T-helper 2 cell treated with Interferon-gamma antibody and Interleukin-4, amounts not matched to agents 5 μg/mL and 100 μg/mL, for 36 hours (primary cell): ENCODE data around the gene ZCCHC4.

Experiments used
- DNase-seq: peaks from one replicate; pipeline ENCODE4 v3.0.0; 2021; ENCODE audit warnings: low spot score
- H3K27ac Mint-ChIP-seq: one replicate; pipeline ENCODE4 v1.8.0; 2021; ENCODE audit warnings: mild to moderate bottlenecking, mixed read lengths
- H3K27me3 Mint-ChIP-seq: one replicate; pipeline ENCODE4 v1.8.0; 2021; ENCODE audit warnings: low read depth, mixed read lengths
- H3K36me3 Mint-ChIP-seq: one replicate; pipeline ENCODE4 v1.8.0; 2021; ENCODE audit warnings: low read depth, mixed read lengths
- H3K4me1 Mint-ChIP-seq: one replicate; pipeline ENCODE4 v1.8.0; 2021; ENCODE audit warnings: low read depth, mixed read lengths
- H3K4me3 Mint-ChIP-seq: one replicate; pipeline ENCODE4 v1.8.0; 2022; ENCODE audit warnings: mild to moderate bottlenecking, moderate library complexity, mixed read lengths
- H3K9me3 Mint-ChIP-seq: one replicate; pipeline ENCODE4 v1.8.0; 2021; ENCODE audit warnings: mixed read lengths

The ZCCHC4 gene, protein sequence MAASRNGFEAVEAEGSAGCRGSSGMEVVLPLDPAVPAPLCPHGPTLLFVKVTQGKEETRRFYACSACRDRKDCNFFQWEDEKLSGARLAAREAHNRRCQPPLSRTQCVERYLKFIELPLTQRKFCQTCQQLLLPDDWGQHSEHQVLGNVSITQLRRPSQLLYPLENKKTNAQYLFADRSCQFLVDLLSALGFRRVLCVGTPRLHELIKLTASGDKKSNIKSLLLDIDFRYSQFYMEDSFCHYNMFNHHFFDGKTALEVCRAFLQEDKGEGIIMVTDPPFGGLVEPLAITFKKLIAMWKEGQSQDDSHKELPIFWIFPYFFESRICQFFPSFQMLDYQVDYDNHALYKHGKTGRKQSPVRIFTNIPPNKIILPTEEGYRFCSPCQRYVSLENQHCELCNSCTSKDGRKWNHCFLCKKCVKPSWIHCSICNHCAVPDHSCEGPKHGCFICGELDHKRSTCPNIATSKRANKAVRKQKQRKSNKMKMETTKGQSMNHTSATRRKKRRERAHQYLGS

DNA sequence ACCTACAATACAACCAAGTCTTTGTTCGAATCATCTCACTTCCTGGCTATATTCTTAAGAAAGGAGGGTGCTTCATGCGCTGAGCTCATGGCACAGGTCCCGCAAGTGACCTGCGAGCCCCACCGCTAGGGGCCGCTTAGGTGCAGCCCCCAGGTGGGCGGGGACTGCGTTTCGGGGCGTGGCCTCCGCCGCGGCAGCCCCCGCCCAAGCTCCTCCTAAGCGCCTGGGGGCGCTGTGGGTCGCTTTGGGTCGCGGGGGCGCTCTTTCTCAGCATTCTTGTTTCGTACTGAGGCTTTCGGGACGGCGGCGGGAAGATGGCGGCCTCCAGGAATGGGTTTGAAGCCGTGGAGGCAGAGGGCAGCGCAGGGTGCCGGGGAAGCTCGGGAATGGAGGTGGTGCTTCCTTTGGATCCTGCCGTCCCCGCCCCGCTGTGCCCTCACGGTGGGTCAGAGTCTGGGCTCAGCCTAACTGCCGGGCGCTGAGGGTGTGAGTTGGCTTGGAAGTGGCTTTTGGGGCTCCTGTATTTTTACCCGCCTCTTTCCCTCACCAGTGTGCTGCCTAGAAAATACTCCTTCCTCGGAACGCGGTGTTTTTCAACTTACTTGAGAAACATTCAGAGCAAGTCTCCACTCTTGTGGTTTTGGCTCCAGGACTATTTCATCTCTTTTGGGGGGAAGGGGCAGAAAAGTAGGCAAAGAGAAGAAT is at the start of gene ZCCHC4:
TSS of gene ZCCHC4 (plus strand) at position 279 of the 705 bp plus-strand sequence. CDS start at position 315, 36 bp downstream.
- no peaks in the 10 kb centered on the region for H3K27me3 Mint-ChIP-seq
- peaks cover 8% of the 10 kb centered on the region for H3K36me3 Mint-ChIP-seq
- peaks cover 34% of the 10 kb centered on the region for H3K4me1 Mint-ChIP-seq
- no peaks in the 10 kb centered on the region for H3K9me3 Mint-ChIP-seq
- H3K4me3 Mint-ChIP-seq, result peak within 1 kb of the TSS; percentile 99
- H3K27ac Mint-ChIP-seq, result peak within 1 kb of the TSS; percentile 96
- DNase-seq, result peak; percentile 89

GRCh38 chr4:25271866-25272265 is 40.7 kb upstream of the ZCCHC4 start:
- no peak for DNase-seq
- Mint-ChIP-seq H3K36me3 (peaks cover 42% of the 10 kb centered on the region), H3K9me3 (no peaks in the 10 kb centered on the region), H3K27me3 (no peaks in the 10 kb centered on the region), H3K4me3 (no peak overlapping the region), H3K4me1 (no peaks in the 10 kb centered on the region), H3K27ac (no peak overlapping the region)

DNA sequence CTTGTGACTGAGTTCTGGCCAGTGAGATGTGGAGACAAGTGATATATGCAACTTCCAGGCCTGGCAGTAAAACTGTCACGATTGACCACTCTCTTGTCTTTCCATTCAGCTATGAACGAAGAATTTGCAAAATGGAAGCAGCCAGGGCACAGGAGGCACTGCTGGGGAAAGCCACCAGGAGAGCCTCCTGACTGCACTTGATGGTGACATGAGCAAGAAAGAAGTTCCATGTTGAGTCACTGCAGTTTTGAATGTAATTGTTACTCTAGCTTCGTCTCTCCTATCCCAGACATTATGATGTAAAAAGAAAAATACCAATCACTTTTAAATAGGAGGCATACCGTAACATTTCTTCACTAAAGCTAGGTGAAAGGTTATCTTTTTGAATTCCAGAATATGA is 32.4 kb upstream of the ZCCHC4 start:
- Mint-ChIP-seq H3K4me1 (no peaks in the 10 kb centered on the region), H3K36me3 (peaks cover 20% of the 10 kb centered on the region), H3K4me3 (no peak overlapping the region), H3K9me3 (no peaks in the 10 kb centered on the region), H3K27me3 (no peaks in the 10 kb centered on the region), H3K27ac (no peak overlapping the region)
- no peak for DNase-seq

- H3K4me3 Mint-ChIP-seq, result no peak overlapping the region
- peaks cover 11% of the 10 kb centered on the region for H3K9me3 Mint-ChIP-seq
- DNase-seq, result no peak
- peaks cover 13% of the 10 kb centered on the region for H3K27me3 Mint-ChIP-seq
- H3K27ac Mint-ChIP-seq, result no peak overlapping the region
- H3K36me3 Mint-ChIP-seq, result peaks cover 13% of the 10 kb centered on the region
- no peaks in the 10 kb centered on the region for H3K4me1 Mint-ChIP-seq
Measured at GRCh38 chr4:25283948-25284347, 28.6 kb upstream of the ZCCHC4 start.

- H3K27ac Mint-ChIP-seq, result no peak overlapping the region
- H3K27me3 Mint-ChIP-seq, result peaks cover 13% of the 10 kb centered on the region
- no peak for DNase-seq
- no peaks in the 10 kb centered on the region for H3K4me1 Mint-ChIP-seq
- H3K9me3 Mint-ChIP-seq, result peaks cover 11% of the 10 kb centered on the region
- no peak overlapping the region for H3K4me3 Mint-ChIP-seq
- H3K36me3 Mint-ChIP-seq, result peaks cover 13% of the 10 kb centered on the region
Measured at GRCh38 chr4:25284466-25284865, 28.1 kb upstream of the ZCCHC4 start.

DNA sequence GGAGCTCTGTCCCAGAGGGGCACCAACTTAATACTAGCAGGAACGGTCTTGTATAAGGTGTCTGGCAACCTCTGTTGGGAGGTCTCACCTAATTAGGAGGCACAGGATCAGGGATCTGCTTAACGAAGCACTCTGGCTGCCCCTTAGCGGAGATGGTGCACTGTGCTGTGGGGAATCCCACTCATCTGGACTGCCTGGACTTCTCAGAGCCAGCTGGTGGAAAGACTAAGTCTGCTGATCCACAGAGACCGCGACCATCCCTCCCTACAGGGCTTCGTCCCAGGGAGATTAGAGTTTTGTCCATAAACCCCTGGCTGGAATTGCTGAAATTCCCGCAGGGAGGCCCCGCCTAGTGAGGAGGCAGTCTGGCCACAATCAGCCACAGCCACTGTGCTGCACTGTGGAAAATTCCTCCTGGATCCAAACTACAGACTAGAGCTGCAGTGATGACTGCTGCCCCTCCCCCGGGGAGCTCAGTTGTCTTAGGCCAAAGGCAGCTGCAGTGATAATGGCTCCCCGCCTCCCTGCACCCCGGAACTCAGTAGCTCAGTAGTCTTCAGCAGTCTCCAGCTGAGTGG is 22.0 kb upstream of the ZCCHC4 start:
- no peak overlapping the region for H3K4me3 Mint-ChIP-seq
- no peak for DNase-seq

GRCh38 chr4:25291158-25291733 is 21.3 kb upstream of the ZCCHC4 start:
- H3K4me3 Mint-ChIP-seq, result no peak overlapping the region
- H3K9me3 Mint-ChIP-seq, result peaks cover 11% of the 10 kb centered on the region
- peaks cover 13% of the 10 kb centered on the region for H3K27me3 Mint-ChIP-seq
- DNase-seq, result no peak
- H3K36me3 Mint-ChIP-seq, result peaks cover 2% of the 10 kb centered on the region
- no peaks in the 10 kb centered on the region for H3K4me1 Mint-ChIP-seq
- H3K27ac Mint-ChIP-seq, result no peak overlapping the region

More for the DNA sequence above, 22.0 kb upstream of the ZCCHC4 start:
- Mint-ChIP-seq H3K4me1 (no peaks in the 10 kb centered on the region), H3K27ac (no peak overlapping the region), H3K9me3 (peaks cover 11% of the 10 kb centered on the region), H3K36me3 (peaks cover 2% of the 10 kb centered on the region), H3K27me3 (peaks cover 15% of the 10 kb centered on the region)

- no peaks in the 10 kb centered on the region for H3K9me3 Mint-ChIP-seq
- no peak overlapping the region for H3K27ac Mint-ChIP-seq
- H3K4me1 Mint-ChIP-seq, result no peaks in the 10 kb centered on the region
- H3K36me3 Mint-ChIP-seq, result no peaks in the 10 kb centered on the region
- no peak for DNase-seq
- H3K27me3 Mint-ChIP-seq, result peaks cover 2% of the 10 kb centered on the region
- H3K4me3 Mint-ChIP-seq, result no peak overlapping the region
Measured at GRCh38 chr4:25297528-25298242, 14.9 kb upstream of the ZCCHC4 start.

DNA sequence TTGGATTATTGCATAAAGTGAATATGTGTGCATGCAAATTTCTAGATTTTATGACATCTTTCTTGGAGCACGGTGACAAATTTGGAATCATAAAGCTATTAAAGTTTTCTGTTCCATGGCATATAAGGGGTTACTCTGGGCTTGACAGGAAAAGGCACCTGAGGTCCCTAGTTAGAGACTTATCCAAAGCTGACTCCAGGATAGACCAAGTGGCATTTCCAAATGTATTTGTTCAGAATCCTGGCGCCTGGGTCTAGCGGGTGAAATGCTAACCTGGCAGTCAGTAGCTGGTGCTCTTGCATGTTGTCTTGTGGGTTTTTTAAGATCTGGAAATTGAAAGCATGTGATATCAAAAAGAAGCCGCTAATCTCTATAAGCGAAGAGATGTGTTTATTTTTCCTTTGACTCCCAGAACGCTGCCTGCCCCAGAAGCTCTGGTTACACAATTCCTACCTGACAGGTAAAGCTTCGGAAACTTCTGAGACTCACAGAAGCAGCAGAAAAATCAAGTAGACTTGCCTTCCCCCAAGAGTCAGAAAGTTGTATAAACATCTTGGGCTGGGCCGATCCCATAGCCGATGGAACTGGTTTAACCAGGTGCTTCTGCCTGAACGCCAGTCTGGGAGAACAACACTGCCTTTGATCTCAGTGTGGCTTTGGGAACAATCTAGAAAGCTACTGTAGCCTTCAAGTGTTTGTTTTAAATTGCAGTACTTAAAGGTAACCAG is 12.9 kb upstream of the ZCCHC4 start:
- H3K36me3 Mint-ChIP-seq, result no peaks in the 10 kb centered on the region
- no peaks in the 10 kb centered on the region for H3K9me3 Mint-ChIP-seq
- peaks cover 1% of the 10 kb centered on the region for H3K27me3 Mint-ChIP-seq
- no peak overlapping the region for H3K27ac Mint-ChIP-seq
- no peak overlapping the region for H3K4me3 Mint-ChIP-seq
- H3K4me1 Mint-ChIP-seq, result no peaks in the 10 kb centered on the region
- DNase-seq, result no peak

DNA sequence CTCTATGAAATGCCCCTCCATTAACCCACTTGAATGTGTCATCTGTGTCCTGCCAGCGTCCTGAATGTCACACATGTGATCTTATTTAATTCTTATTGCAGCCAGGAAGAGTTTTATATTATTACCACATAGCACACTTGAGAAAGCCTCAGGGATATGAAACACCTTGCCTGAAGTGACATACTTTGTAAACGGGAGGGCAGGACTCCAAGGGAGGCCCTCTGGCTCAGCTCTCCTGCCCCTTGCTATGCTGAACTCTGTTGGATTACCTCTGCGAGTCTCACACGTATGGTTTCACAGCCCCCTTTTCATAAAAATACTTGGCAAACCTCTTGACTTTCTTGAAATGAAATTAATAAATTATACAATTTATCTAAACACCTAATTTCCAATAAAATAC is 11.1 kb upstream of the ZCCHC4 start:
- Mint-ChIP-seq H3K4me1 (no peaks in the 10 kb centered on the region), H3K9me3 (no peaks in the 10 kb centered on the region), H3K36me3 (no peaks in the 10 kb centered on the region), H3K27ac (no peak overlapping the region), H3K27me3 (no peaks in the 10 kb centered on the region), H3K4me3 (no peak overlapping the region)
- no peak for DNase-seq

GRCh38 chr4:25302626-25303025 is 9.9 kb upstream of the ZCCHC4 start:
- no peaks in the 10 kb centered on the region for H3K27me3 Mint-ChIP-seq
- H3K9me3 Mint-ChIP-seq, result no peaks in the 10 kb centered on the region
- no peak overlapping the region for H3K4me3 Mint-ChIP-seq
- no peaks in the 10 kb centered on the region for H3K36me3 Mint-ChIP-seq
- no peak overlapping the region for H3K27ac Mint-ChIP-seq
- no peak for DNase-seq
- H3K4me1 Mint-ChIP-seq, result no peaks in the 10 kb centered on the region

GRCh38 chr4:25303578-25303977 is 9.0 kb upstream of the ZCCHC4 start:
- Mint-ChIP-seq H3K36me3 (no peaks in the 10 kb centered on the region), H3K27ac (no peak overlapping the region), H3K4me1 (peaks cover 2% of the 10 kb centered on the region), H3K9me3 (no peaks in the 10 kb centered on the region), H3K4me3 (no peak overlapping the region), H3K27me3 (no peaks in the 10 kb centered on the region)
- DNase-seq, result no peak

- no peaks in the 10 kb centered on the region for H3K36me3 Mint-ChIP-seq
- peaks cover 9% of the 10 kb centered on the region for H3K4me1 Mint-ChIP-seq
- no peak overlapping the region for H3K27ac Mint-ChIP-seq
- H3K4me3 Mint-ChIP-seq, result no peak overlapping the region
- no peaks in the 10 kb centered on the region for H3K27me3 Mint-ChIP-seq
- no peak for DNase-seq
- no peaks in the 10 kb centered on the region for H3K9me3 Mint-ChIP-seq
Measured at GRCh38 chr4:25306518-25307057, 6.0 kb upstream of the ZCCHC4 start.
